ENCODE results near the gene FRMPD4.

Gene FRMPD4

DNA sequence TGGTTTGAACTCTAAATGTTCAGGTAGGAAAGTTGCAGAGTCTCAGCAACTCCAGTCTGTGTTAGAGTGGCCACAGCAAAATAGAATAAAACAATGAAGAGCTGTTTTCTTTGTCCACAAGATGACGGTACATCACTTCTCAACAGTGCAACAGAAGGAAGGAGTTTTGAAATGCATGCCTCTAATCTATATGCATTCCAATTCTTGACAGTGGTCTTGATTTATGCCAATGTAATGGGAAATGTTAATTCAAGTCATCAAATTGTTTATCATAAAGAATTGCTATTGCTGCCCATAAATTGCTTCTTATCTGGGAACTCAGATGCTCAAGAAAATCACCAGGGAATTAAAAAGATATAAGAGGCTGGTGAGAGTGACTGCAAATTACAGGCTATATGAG lies 457.4 kb downstream of the FRMPD4 start:
- DNase-seq (ENCODE audit: low spot score): no peak
- in situ Hi-C loops (cut with MboI; ENCODE audit: low sequenced_read_pairs, unreplicated experiment): no loop called here
- TF ChIP-seq, protein P1, sequence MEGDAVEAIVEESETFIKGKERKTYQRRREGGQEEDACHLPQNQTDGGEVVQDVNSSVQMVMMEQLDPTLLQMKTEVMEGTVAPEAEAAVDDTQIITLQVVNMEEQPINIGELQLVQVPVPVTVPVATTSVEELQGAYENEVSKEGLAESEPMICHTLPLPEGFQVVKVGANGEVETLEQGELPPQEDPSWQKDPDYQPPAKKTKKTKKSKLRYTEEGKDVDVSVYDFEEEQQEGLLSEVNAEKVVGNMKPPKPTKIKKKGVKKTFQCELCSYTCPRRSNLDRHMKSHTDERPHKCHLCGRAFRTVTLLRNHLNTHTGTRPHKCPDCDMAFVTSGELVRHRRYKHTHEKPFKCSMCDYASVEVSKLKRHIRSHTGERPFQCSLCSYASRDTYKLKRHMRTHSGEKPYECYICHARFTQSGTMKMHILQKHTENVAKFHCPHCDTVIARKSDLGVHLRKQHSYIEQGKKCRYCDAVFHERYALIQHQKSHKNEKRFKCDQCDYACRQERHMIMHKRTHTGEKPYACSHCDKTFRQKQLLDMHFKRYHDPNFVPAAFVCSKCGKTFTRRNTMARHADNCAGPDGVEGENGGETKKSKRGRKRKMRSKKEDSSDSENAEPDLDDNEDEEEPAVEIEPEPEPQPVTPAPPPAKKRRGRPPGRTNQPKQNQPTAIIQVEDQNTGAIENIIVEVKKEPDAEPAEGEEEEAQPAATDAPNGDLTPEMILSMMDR (IDR thresholded peaks at IDR 0.05; ENCODE audit: borderline replicate concordance, control extremely low read depth, extremely low read depth, insufficient read depth, missing control alignments): no peak

- in situ Hi-C loops (cut with MboI; ENCODE audit: low sequenced_read_pairs, unreplicated experiment): no loop called here
- no peak for DNase-seq (ENCODE audit: low spot score)
- TF ChIP-seq, protein P1 (IDR thresholded peaks at IDR 0.05; ENCODE audit: borderline replicate concordance, control extremely low read depth, extremely low read depth, insufficient read depth, missing control alignments): no peak
Observed at GRCh38 chrX:12610079-12610478, 471.8 kb downstream of the FRMPD4 start.

- no peak for DNase-seq (ENCODE audit: low spot score)
- in situ Hi-C loops (cut with MboI; ENCODE audit: low sequenced_read_pairs, unreplicated experiment): no loop called here
Observed at GRCh38 chrX:12611471-12611870, 473.2 kb downstream of the FRMPD4 start.

DNA sequence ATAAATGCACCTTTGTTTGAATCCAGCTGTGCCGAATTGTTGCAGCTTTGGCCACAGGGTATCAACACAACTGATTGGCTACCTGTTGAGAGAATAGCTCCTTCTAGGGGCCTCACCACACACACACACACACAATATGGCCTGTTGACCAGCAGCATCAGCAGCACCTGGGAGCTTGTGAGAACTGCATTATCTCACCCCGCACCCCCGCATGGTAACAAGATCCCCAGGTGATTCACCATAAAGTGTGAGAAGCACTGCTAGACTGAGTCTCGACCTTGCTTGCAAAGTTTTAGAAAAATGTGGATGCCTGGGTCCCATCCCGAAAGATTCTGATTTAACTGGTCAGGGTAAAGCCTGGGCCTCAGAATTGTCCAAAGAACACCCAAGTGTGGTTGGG lies 476.0 kb downstream of the FRMPD4 start:
- TF ChIP-seq, protein P1 (IDR thresholded peaks at IDR 0.05; ENCODE audit: borderline replicate concordance, control extremely low read depth, extremely low read depth, insufficient read depth, missing control alignments): no peak
- in situ Hi-C loops (cut with MboI; ENCODE audit: low sequenced_read_pairs, unreplicated experiment): no loop called here
- no peak for DNase-seq (ENCODE audit: low spot score)

More at GRCh38 chrX:12611471-12611870, 473.2 kb downstream of the FRMPD4 start:
- TF ChIP-seq, protein P1 (IDR thresholded peaks at IDR 0.05; ENCODE audit: borderline replicate concordance, control extremely low read depth, extremely low read depth, insufficient read depth, missing control alignments): no peak

GRCh38 chrX:12615061-12615460 lies 476.8 kb downstream of the FRMPD4 start:
- in situ Hi-C loops (cut with MboI; ENCODE audit: low sequenced_read_pairs, unreplicated experiment): no loop called here
- TF ChIP-seq, protein P1 (IDR thresholded peaks at IDR 0.05; ENCODE audit: borderline replicate concordance, control extremely low read depth, extremely low read depth, insufficient read depth, missing control alignments): no peak
- no peak for DNase-seq (ENCODE audit: low spot score)

- TF ChIP-seq, protein P1 (IDR thresholded peaks at IDR 0.05; ENCODE audit: borderline replicate concordance, control extremely low read depth, extremely low read depth, insufficient read depth, missing control alignments): no peak
- no peak for DNase-seq (ENCODE audit: low spot score)
- in situ Hi-C loops (cut with MboI; ENCODE audit: low sequenced_read_pairs, unreplicated experiment): no loop called here
Observed at GRCh38 chrX:12617241-12617640, 479.0 kb downstream of the FRMPD4 start.

DNA sequence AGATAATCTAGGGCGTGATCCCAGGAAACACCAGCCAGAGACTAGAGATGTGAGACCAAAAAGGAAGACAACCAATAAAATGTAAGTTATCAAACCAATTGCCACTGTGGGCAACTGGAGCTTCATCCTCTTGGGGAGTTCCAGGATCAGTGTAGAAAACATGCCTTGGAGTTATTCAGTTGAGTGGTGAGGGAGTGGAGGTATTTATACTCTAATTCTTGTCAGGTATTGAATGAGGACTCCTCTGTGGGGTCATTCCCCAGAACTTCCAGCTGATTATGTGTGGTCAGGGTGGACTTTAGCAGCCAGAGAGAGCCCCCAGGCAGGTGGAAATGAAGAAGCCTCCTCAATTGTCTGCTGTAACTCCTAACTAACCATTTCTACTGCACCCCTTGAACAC lies 509.0 kb downstream of the FRMPD4 start:
- TF ChIP-seq, protein P1 (IDR thresholded peaks at IDR 0.05; ENCODE audit: borderline replicate concordance, control extremely low read depth, extremely low read depth, insufficient read depth, missing control alignments): no peak
- no peak for DNase-seq (ENCODE audit: low spot score)
- in situ Hi-C loops (cut with MboI; ENCODE audit: low sequenced_read_pairs, unreplicated experiment): no loop called here
